Adrenal gland (tissue), 5 donors: ENCODE data around the gene MALAT1.

Source experiments
- CTCF ChIP-seq, 6 experiments: fragments of 450-650 bp in 4 of 6; fragments of 200-600 bp in 2 of 6; sonication (generic) in 1 of 6; IDR thresholded peaks; 1 replicate in 5 of 6; 2 replicates in 1 of 6; pipeline versions ENCODE4 v1.5.1 to v1.8.0; 2016 to 2021; ENCODE audit warnings: antibody characterized with exemption in 6 of 6, mild to moderate bottlenecking in 2 of 6, moderate library complexity in 1 of 6
- POLR2A ChIP-seq, 2 donors: fragments of 450-650 bp; IDR thresholded peaks; one replicate each; pipeline ENCODE4 v1.6.1; 2017; ENCODE audit warnings: antibody characterized with exemption in 2 of 2, mild to moderate bottlenecking in 2 of 2, moderate library complexity in 1 of 2
- donor health status: DM: no; HTN: no; CAD: no.

GRCh38 chr11:65485920-65486219, 13.0 kb upstream of the MALAT1 start:
- TF ChIP-seq CTCF (IDR thresholded peaks at IDR 0.05) (no peak), POLR2A (IDR thresholded peaks at IDR 0.05) (no peak)
